Stimulated activated CD4-positive, alpha-beta T cell treated with anti-CD3 and anti-CD28 coated beads, Interleukin-2, amount 100 ng/mL, for 24 hours (primary cell): ENCODE results near the gene C6orf136.
A peak's percentile ranks its signal among the peaks of the same experiment; 100 is the strongest.
"Not testable (repeated sequence)": the region's sequence is repeated elsewhere in the genome, so short reads cannot be mapped to it uniquely, and the experiment has no call there.

Experiments used
- DNase-seq, 2 donors: peaks; one replicate each; pipeline ENCODE4 v3.0.0-alpha.2; 2020

C6orf136 gene

DNA sequence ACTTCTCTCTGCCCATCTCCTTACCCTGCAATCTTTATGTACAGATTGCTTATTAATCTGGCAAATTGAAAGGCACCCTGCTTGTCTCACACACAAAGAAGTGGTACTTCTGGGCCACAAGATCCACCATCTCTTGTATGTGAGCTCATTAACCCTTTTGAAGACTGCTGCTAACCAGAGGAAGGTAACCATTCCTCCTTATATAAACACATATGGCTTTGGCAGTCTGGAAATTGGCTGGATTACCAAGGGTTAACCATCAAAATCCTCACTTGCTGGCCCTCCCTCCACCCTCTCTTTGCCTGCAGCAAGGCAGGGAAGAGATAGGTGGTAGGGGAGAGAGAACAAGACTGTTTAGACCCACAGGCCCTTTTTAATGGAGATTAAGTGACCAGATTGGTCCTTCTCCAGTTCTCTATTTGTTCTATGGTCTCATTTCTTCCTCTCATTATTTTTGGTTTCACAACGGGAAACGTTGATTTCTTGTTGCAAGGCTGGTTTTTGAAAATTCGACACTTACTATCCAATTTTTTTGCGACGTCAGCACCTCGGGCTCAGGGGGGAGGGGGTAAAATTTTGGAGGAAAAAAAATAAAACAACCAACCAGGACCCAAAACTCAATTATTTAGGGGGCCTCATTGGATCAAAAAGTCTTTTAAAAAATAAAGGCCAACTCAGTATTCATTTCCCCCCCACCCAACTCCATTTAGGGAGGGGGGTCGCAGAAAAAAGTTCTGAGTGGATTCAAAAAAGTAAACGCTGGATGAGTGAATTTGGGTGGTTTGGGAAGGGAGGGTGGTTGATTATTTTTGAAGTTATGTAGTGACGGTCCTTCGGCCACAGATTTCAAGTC lies 30.7 kb upstream of the C6orf136 start:
- peak in 1 of 2 donors; percentile 50 for DNase-seq

DNA sequence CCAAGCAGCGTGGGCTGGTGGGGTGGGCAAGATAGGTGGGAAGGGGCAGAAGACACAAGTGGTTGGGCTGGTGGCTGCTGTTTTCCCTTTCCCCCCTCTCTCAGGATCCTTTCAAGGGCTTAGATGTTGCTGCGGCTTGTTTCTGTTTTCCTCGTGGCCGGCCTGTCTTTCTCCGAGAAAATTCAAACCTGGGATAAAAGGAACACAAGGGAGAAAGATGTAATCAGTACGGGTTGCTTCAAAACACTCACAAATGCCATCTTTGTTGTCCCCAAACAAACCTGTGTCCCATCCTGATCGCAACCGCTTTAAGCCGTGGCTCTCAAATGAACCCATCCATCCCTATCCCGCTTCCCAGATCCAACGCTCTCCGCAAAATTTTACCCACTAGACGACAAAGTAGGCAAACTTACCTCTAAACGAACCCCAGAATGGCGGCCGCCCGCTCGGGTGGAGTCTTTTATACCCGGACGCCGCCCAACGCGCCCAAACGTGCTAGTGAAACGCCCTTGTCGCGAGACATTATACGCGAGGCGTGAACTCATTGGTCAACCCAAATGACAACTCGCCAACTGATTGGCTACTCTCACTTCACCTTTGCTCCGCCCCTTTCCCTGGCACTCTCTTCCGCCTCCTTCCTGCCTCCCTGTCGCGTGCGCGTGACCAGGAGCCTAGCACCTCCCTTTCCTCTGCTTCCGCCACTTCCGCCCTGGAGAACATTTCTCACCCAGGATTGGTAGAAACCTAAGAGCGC lies 29.9 kb upstream of the C6orf136 start, which contains the start of gene PPP1R10:
Gene PPP1R10 (minus strand): TSS at position 433 of the 754 bp plus-strand sequence. CDS start 7,299 bp downstream, outside the sequence.
- peak; percentile 94 to 97 for DNase-seq

DNA sequence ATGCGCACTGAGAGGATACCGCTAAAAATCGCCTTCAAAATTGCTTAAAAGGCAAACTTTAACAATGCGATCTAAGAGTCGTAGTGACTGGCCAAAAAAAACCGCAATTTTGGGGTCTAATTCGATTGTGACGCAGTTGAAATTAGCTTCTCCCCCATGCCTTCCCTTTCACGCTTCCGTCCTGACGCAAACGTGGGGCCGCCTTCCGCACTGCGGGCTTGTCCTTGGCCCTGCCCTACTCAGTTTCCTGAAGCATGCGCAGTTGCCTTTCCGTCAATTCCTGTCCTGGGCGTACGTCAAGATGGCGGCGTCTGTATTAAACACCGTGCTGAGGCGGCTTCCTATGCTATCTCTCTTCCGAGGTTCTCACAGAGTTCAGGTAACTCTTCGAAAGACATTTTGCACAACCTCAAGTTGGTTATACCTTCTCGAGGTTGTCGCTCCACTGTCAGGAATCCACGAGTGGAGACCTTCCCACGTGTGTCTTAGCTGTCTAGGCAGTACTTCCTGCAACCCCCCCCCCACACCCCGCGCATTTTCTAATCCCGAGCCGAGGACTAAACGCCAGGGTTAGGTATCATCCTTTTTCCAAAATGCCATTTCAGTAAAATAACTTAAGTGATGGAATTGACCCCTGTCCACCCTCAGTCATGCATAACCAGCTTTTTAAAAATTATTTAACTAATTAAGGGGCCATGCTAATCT lies 29.2 kb upstream of the C6orf136 start, which contains the start of gene MRPS18B:
Gene MRPS18B (plus strand): TSS at position 276 of the 705 bp plus-strand sequence. CDS start 26 bp downstream, at position 302.
- DNase-seq: peak; percentile 95 to 98

DNA sequence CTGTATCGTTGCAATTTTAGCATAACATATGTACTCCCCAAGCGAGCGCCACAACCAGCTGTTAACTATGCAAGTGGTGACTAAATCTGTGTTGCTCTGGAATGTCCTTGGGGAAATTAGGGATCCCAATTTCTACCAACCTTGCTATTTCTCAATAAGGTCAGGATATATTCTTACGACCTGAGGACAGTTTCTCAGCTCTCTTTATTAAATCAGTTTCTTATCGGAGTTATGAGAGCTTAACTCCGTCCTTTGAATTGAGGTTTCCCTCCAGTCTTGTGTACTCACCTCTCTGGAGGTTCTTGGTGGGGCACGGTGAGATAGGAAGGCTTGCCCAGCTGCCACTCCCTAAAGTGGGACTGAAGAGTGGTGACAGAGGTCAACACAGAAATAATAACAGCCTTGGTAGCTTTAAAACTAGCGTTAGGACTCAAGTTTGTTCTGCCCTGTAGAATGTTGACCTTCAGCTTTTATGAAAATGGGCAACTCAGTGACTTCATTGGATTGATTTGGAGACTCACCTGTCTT lies 28.6 kb upstream of the C6orf136 start:
- DNase-seq: no peak

DNA sequence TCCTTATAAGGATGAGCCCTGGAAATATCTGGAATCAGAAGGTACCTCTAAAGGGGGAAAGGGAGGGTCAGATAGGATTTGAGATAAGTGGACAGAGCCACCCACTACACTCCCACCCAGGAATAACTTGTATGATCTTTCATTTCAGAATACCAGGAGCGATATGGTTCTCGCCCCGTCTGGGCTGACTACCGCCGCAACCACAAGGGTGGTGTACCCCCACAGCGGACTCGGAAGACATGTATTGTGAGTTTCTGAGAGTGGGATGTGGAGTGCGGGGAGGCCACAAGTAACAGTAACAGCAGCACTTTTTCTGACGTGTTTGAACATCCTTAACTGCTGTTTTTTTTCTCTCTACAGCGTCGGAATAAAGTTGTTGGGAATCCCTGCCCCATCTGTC lies 27.4 kb upstream of the C6orf136 start:
- no peak for DNase-seq

DNA sequence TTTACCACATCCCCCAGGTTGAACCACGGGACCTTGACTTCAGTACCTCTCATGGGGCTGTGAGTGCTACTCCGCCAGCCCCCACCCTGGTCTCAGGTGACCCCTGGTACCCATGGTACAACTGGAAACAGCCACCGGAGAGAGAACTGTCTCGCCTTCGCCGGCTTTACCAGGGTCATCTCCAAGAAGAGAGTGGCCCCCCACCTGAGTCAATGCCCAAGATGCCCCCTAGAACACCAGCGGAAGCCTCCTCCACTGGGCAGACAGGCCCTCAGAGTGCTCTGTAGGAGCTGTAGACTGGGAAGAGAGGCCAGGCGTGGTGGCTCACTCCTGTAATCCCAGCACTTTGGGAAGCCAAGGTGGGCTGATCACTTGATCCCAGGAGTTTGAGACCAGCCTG lies 21.4 kb upstream of the C6orf136 start:
- DNase-seq: no peak

DNA sequence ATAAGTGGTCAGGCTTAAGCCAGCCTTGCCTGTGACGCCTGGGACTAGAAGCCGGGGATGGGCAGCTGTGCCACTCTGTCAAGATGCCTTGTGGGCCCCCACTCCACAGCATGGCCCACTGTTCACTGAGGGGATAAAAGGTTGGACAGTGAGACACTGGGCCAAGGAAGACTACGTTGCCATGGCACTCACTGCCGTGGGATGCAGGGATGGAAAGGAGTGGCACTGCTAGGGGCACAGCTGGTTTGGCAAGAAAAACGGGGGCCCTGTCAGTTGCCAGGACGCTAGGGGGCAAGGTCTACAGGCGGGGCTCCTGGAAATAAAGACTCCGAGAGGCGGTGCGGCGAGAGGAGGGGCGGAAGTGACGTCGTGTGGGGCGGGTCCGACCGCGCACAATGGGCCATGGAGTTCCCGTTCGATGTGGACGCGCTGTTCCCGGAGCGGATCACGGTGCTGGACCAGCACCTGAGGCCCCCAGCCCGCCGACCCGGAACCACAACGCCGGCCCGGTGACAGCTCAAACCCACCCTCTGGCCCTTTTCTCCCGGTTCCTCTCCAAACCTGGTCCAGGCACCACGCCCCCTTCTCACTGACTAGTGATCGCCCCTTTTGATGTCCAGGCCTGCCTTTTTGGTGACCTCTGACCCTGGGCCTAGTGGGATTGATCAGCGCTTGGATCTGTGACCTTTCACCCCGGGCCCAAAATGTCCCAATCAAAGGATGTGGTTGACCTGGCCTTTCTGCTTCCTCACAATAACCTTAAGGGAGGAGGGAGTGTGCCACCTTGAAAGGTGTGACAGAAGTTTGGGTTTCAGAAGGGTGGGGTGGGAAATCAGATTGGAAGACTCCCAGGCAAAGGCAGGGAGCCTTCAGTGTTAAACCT lies 20.2 kb upstream of the C6orf136 start, which contains the start of gene ATAT1:
Gene ATAT1 (plus strand): TSS at position 391 of the 883 bp plus-strand sequence.
- DNase-seq: peak; percentile 89 to 91

DNA sequence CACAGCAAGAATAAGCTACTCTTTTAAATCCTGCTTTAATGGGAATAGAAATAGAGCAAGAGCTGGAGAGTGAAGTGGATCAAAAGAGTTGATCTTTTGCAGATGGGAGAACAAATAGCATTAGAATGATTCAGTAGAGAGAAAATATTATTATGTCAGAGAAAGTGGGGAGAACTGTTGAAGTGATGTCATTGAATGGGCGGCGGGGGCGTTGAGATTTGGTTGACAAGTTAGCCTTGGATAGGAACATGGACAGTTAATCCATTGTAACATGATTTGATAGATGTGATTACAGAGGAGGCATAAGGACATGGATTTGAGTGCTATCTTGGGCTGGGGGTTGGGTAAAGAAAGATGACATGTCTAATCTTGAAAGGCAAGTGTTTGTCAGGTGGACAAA lies 11.1 kb upstream of the C6orf136 start:
- no peak for DNase-seq

DNA sequence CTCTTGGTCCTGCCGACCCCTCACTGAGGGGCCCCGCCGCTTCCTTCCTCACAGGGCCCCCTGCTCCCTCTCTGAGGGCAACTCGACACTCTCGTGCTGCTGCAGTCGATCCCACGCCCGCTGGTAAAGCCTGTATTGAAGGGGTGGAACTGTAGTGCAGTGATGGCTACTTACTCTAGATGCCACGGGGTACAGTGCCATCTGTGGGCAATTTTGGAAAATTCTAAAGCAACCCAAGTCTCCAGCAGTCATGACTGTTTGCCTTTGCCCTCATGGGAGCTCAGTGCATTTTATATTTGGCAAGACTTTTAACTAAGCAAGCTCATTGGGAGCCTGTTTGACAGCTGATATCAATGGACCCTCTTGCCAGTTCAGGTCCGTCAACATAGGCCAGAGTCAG lies 6.5 kb upstream of the C6orf136 start:
- DNase-seq: no peak

DNA sequence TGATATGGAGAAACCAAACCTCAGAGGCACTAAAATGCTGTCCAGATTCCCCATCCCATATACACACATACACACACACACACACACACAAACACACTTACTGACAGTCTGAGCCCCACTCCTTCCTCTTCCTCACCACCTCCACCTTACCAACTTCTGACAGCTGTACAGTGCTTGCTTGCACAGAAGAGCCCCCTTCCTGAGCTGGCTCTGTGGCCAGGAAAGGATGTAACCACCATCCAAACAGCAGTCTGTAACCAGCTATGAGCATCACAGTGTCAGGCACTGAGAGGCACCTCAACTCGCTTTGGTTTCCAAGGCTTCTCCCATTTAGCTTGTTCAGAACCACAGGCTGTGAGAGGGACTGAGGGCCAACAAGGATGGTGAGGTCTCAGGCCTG lies 5.9 kb upstream of the C6orf136 start:
- DNase-seq: no peak

DNA sequence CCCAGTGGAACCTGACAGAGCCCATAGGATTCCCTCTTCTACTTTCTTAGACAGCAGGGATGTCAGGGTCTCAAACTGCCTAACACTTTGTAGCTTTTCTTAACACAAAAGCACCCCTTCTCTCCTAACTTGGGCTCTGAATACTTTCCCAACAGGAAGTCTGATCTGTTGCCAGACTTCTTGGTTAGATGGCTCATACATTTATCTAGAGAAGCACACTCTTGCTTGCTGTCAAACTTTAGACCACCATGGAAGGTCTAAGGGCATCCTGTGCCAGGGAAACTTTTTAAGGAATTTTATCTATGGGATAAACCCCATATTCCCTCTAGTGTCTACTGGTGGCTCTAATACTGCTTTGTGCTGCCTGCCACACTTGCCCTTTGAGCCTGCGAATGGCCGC lies 3.3 kb upstream of the C6orf136 start:
- DNase-seq: no peak

DNA sequence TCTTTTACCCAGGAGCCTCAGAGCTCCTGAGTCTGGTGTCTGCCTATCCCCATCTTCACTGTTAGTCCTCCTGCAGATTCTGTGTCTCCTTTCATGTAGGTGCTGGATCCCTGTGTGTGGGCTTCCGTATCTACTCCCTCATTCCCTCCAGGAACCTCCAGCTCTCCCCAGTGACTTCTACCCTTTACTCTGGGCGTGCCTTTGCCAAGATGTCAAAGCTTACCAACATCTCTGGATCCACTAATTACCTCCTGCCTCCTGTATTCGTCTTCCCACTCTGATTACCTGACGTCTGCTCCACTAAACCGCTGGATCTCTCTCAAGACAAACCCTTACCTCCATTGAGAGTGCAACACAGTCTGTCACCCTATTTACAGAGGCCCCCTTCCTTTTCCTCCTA lies 2.2 kb upstream of the C6orf136 start:
- no peak for DNase-seq

DNA sequence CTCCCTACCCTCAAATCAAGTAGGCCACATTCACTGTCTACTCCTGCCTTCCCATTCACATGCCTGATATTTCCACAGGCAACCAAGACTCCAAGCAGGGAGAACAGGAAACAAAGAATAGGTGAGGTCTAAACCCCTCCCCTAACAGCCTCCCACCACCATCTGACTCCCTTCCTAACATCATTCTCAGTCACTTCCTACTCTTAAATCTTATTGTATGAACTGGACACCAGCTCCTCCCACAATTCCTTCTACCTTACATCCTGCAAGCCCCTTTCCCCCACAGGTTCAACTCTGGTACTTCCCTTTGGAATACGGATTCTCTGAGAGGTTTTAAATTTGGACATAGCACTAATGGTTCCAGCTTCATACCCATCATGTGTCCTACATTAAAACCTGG lies 944 bp upstream of the C6orf136 start:
- DNase-seq: no peak

DNA sequence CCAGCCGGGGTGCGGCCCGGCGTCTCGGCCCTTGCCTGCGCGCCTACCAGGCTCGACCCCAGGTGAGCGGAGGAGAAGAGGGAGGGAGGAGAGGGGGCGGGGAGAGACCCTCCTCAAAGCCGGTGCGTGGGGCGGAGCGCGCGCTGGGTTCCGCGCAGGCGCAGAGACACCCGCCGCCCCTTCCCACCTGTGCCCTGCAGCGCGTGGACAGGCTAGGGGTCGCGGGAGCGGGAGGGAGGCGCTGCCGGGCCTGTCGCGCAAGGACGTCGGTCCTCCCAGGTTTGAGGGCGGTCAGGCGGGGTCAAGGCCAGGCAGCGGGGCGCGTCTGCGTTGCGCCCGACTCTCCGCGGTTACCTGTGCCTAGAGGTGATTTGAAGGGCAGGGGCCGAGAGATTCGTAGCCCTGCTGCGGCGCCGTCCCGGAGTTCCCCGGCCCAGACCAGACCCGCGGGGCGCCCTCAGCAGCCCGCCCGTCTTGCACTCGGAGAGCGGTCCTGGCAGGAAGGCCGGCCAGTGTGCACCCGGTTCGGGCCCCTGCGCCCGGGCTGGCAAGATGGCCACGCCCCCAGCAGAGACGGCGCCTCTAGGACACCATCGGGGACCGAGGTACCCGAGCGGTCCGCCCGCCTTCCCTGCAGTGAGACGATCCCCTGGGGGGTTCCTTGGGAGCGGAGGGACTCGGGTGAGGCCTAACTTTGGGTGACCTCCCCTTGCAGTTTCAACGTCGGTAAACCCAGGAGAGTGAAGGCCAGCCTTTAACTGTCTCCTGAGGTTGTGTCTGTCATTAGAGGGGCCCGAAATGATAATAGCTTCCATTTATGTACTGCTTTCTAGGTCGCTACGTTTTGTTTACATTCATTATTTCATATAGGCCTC lies 546 bp downstream of the C6orf136 start:
- peak; percentile 79 to 81 for DNase-seq

DNA sequence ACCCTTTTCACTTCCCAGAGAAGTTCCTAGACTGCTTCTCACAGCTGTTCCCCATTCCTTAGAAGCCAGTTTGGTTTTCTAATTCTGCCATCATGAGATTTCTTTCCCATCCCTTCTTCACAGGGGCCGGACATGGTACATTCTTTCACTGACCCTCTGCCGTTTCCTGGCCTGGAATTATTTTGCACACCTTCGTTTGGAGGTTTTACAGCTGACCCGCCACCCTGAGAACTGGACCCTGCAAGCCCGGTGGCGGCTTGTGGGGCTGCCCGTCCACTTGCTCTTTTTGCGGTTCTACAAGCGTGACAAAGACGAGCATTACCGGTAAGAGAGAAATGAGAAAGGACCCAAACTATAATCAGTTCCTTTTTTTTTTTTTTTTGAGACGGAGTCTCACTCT lies 4.2 kb downstream of the C6orf136 start:
- DNase-seq: no peak

DNA sequence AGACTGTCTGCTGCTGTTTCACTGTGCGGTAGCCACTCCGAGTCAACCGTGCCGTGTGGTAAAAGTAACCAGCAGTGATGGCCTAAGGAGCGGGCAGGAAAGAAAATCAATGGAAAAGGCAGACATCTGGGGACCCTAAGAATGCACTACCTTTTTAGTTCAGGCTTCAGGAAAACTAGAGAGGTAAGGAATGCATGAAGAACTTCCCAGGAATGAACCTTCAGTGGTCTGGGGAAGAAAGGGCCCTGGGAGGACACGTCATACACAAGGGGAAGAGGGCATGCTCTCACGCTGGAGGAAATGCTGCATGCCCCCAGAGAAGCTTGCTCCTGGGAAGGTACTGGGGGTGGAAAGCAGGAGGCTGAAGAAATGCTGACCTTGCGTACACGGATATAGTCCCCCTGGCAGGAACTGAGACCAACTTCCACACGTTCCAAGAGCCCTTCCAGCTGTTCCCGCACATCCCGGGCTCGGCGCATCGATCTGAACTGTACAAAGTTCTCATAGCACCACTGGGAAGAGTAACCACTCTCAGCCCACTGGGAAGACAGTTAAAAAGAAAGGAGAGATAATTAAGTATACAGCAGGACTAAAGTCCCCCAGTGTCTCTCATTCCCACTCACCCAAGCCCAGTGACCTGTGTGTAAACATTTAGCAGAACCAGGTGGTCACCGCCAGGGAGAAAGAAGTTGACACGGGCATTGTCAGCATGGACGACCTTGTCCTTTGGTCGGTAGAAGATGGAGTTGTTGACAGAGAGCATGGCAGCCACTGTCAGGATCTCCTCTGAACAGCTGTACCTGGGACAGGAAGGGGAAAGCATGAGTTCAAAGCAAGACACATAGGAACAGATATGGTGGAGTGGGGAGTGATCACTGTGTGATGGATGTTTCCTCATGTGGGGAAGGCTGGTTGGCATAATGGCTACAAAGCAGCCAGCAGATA lies 8.1 kb downstream of the C6orf136 start:
- no peak for DNase-seq

DNA sequence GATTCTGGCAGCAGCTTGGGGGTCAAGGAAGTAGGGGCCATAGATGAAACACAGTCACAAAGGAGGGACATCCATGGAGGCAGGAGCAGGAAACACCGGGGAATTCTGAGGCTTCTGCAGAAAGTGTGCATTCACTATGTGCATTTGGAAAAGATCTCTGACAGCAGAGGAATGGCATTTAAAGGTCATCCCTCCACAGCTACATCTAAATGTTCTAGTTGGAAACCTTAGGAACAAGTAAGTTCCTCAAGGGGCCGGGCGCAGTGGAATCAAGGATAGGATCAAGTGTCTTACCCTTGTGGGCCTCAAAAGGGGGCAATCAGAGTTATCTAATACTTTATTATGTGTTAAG lies 8.8 kb downstream of the C6orf136 start:
- DNase-seq: no peak

DNA sequence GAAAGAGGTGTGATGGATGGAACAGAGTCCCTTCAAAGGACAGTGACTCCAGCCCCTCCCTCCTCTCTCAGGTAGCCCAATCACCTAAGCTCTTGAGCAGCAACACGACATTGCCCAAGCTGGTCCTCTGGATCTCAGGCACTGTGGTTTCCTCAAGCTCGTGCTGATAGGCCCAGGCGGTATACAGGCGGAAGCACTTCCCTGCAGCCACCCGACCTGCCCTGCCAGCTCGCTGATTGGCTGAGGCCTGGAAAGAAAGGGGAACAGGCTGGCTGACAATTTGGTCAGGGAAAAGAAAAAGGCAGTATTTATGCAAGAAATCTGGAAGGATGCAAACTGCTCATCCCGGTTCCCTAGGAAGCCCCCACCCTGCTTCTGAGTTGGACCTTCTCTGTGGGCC lies 9.6 kb downstream of the C6orf136 start:
- no peak for DNase-seq

DNA sequence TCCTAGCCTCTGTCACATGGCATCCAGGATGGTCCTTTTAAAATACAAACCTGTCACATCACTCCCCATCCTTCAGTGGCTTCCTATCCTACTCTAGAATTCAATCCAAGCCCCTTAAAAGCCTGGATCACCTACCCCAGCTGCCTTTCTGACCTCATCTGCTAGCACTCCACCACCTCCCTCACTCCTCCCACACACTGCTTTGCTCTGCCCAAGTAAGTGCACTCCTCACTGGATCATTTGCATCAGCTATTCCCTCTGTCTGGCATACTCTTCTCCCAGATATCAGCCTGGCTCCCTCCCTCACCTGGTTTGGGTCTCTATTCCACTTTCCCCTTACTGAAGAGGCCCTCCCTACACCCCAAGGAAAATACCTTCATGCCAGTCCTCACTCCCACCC lies 10.5 kb downstream of the C6orf136 start:
- DNase-seq: no peak

DNA sequence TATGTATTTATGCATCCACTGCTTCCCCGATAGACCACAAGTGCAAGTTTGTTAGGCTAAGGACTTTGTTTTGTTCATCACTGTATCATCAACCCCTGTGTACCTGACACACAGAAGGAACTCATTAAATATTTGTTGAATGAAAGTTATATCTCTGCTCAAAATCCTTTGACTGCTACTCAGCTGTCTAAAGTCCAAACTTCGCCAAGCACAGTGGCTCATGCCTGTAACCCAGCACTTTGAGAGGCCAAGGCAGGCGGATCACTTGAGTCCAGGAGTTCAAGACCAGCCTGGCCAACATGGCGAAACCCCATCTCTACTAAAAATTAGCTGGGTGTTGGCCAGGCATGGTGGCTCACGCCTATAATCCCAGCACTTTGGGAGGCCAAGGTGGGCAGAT lies 11.0 kb downstream of the C6orf136 start:
- not testable (repeated sequence) for DNase-seq
